ENCODE data around the gene MAGI2. TPM values are rescaled to one million over a fixed set of nuclear protein-coding genes. Genes with fewer than 3 reads are reported as not detected.

Gene MAGI2
- total RNA-seq, 2 experiments from 2014 or later, result 0.09 to 0.19 TPM

GRCh38 chr7:79282882-79283602 lies 170.4 kb downstream of the MAGI2 start:
- ATAC-seq (no peak), DNase-seq (no peak)
- Mint-ChIP-seq H3K4me1 (no peaks in the 10 kb centered on the region), H3K4me3 (no peak overlapping the region), H3K36me3 (no peaks in the 10 kb centered on the region), H3K27me3 (no peaks in the 10 kb centered on the region), H3K27ac (no peak overlapping the region), H3K9me3 (ENCODE audit: low read depth) (peaks cover 3% of the 10 kb centered on the region)
- CTCF ChIA-PET, result no interaction called here

- no peaks in the 10 kb centered on the region for H3K4me1 Mint-ChIP-seq
- no peak for ATAC-seq
- no peak for DNase-seq
- no peak overlapping the region for H3K4me3 Mint-ChIP-seq
- CTCF ChIA-PET, result no interaction called here
- no peaks in the 10 kb centered on the region for H3K36me3 Mint-ChIP-seq
- no peak overlapping the region for H3K27ac Mint-ChIP-seq
- peaks cover 3% of the 10 kb centered on the region for H3K9me3 Mint-ChIP-seq (ENCODE audit: low read depth)
- H3K27me3 Mint-ChIP-seq, result no peaks in the 10 kb centered on the region
Measured at GRCh38 chr7:79282070-79282694, 171.3 kb downstream of the MAGI2 start.

- no peaks in the 10 kb centered on the region for H3K27me3 Mint-ChIP-seq
- no peaks in the 10 kb centered on the region for H3K4me1 Mint-ChIP-seq
- CTCF ChIA-PET, result no interaction called here
- DNase-seq (no peak), ATAC-seq (no peak)
- H3K4me3 Mint-ChIP-seq, result no peak overlapping the region
- H3K9me3 Mint-ChIP-seq (ENCODE audit: low read depth), result peaks cover 3% of the 10 kb centered on the region
- no peak overlapping the region for H3K27ac Mint-ChIP-seq
- H3K36me3 Mint-ChIP-seq, result no peaks in the 10 kb centered on the region
Measured at GRCh38 chr7:79281426-79281825, 172.0 kb downstream of the MAGI2 start.

- H3K27ac Mint-ChIP-seq, result no peak overlapping the region
- H3K27me3 Mint-ChIP-seq, result no peaks in the 10 kb centered on the region
- CTCF ChIA-PET, result no interaction called here
- H3K4me3 Mint-ChIP-seq, result no peak overlapping the region
- no peaks in the 10 kb centered on the region for H3K9me3 Mint-ChIP-seq (ENCODE audit: low read depth)
- ATAC-seq, result no peak
- DNase-seq, result no peak
- H3K36me3 Mint-ChIP-seq, result no peaks in the 10 kb centered on the region
- no peaks in the 10 kb centered on the region for H3K4me1 Mint-ChIP-seq
Measured at GRCh38 chr7:79272938-79273337, 180.5 kb downstream of the MAGI2 start.

GRCh38 chr7:79272066-79272669 lies 181.3 kb downstream of the MAGI2 start:
- no peaks in the 10 kb centered on the region for H3K9me3 Mint-ChIP-seq (ENCODE audit: low read depth)
- H3K27me3 Mint-ChIP-seq, result no peaks in the 10 kb centered on the region
- ATAC-seq, result no peak
- no peaks in the 10 kb centered on the region for H3K4me1 Mint-ChIP-seq
- H3K36me3 Mint-ChIP-seq, result no peaks in the 10 kb centered on the region
- H3K4me3 Mint-ChIP-seq, result no peak overlapping the region
- no peak overlapping the region for H3K27ac Mint-ChIP-seq
- DNase-seq, result no peak
- CTCF ChIA-PET, result no interaction called here

- Mint-ChIP-seq H3K9me3 (ENCODE audit: low read depth) (no peaks in the 10 kb centered on the region), H3K27me3 (no peaks in the 10 kb centered on the region), H3K4me3 (no peak overlapping the region), H3K4me1 (no peaks in the 10 kb centered on the region), H3K36me3 (no peaks in the 10 kb centered on the region), H3K27ac (no peak overlapping the region)
- CTCF ChIA-PET, result no interaction called here
- ATAC-seq, result no peak
- DNase-seq, result no peak
Measured at GRCh38 chr7:79268730-79269129, 184.7 kb downstream of the MAGI2 start.

- no peak overlapping the region for H3K27ac Mint-ChIP-seq
Measured at GRCh38 chr7:79258826-79259225, 194.6 kb downstream of the MAGI2 start.

GRCh38 chr7:79257959-79258358 lies 195.5 kb downstream of the MAGI2 start:
- Mint-ChIP-seq H3K9me3 (ENCODE audit: low read depth) (peaks cover 3% of the 10 kb centered on the region), H3K36me3 (no peaks in the 10 kb centered on the region), H3K27ac (no peak overlapping the region), H3K4me3 (no peak overlapping the region), H3K4me1 (no peaks in the 10 kb centered on the region), H3K27me3 (no peaks in the 10 kb centered on the region)
- ATAC-seq (no peak), DNase-seq (no peak)
- CTCF ChIA-PET, result no interaction called here

More at GRCh38 chr7:79258826-79259225, 194.6 kb downstream of the MAGI2 start:
- Mint-ChIP-seq H3K4me1 (no peaks in the 10 kb centered on the region), H3K27me3 (no peaks in the 10 kb centered on the region), H3K36me3 (no peaks in the 10 kb centered on the region), H3K9me3 (ENCODE audit: low read depth) (peaks cover 3% of the 10 kb centered on the region), H3K4me3 (no peak overlapping the region)
- CTCF ChIA-PET, result no interaction called here
- ATAC-seq, result no peak
- no peak for DNase-seq

- ATAC-seq, result no peak
- Mint-ChIP-seq H3K4me1 (no peaks in the 10 kb centered on the region), H3K27me3 (no peaks in the 10 kb centered on the region), H3K9me3 (ENCODE audit: low read depth) (peaks cover 11% of the 10 kb centered on the region), H3K36me3 (no peaks in the 10 kb centered on the region), H3K4me3 (no peak overlapping the region), H3K27ac (no peak overlapping the region)
- no peak for DNase-seq
- CTCF ChIA-PET, result no interaction called here
Measured at GRCh38 chr7:79245623-79246249, 207.7 kb downstream of the MAGI2 start.

GRCh38 chr7:79244482-79244881 lies 209.0 kb downstream of the MAGI2 start:
- H3K27me3 Mint-ChIP-seq, result no peaks in the 10 kb centered on the region
- CTCF ChIA-PET, result no interaction called here
- DNase-seq (no peak), ATAC-seq (no peak)
- H3K27ac Mint-ChIP-seq, result no peak overlapping the region
- no peaks in the 10 kb centered on the region for H3K4me1 Mint-ChIP-seq
- no peaks in the 10 kb centered on the region for H3K36me3 Mint-ChIP-seq
- H3K4me3 Mint-ChIP-seq, result no peak overlapping the region
- peaks cover 11% of the 10 kb centered on the region for H3K9me3 Mint-ChIP-seq (ENCODE audit: low read depth)

GRCh38 chr7:79241288-79242060 lies 212.0 kb downstream of the MAGI2 start:
- CTCF ChIA-PET, result no interaction called here
- H3K36me3 Mint-ChIP-seq, result no peaks in the 10 kb centered on the region
- H3K27me3 Mint-ChIP-seq, result no peaks in the 10 kb centered on the region
- no peak overlapping the region for H3K27ac Mint-ChIP-seq
- DNase-seq, result no peak
- no peak for ATAC-seq
- peaks cover 2% of the 10 kb centered on the region for H3K9me3 Mint-ChIP-seq (ENCODE audit: low read depth)
- no peak overlapping the region for H3K4me3 Mint-ChIP-seq
- no peaks in the 10 kb centered on the region for H3K4me1 Mint-ChIP-seq

- Mint-ChIP-seq H3K4me3 (no peak overlapping the region), H3K4me1 (no peaks in the 10 kb centered on the region), H3K27me3 (no peaks in the 10 kb centered on the region), H3K27ac (no peak overlapping the region), H3K36me3 (no peaks in the 10 kb centered on the region), H3K9me3 (ENCODE audit: low read depth) (peaks cover 3% of the 10 kb centered on the region)
- DNase-seq (no peak), ATAC-seq (no peak)
- CTCF ChIA-PET, result no interaction called here
Measured at GRCh38 chr7:79240413-79240812, 213.1 kb downstream of the MAGI2 start.

GRCh38 chr7:79236352-79237028 lies 217.0 kb downstream of the MAGI2 start:
- Mint-ChIP-seq H3K4me1 (no peaks in the 10 kb centered on the region), H3K4me3 (no peak overlapping the region), H3K9me3 (ENCODE audit: low read depth) (peaks cover 3% of the 10 kb centered on the region), H3K27ac (no peak overlapping the region), H3K36me3 (no peaks in the 10 kb centered on the region), H3K27me3 (no peaks in the 10 kb centered on the region)
- DNase-seq, result no peak
- CTCF ChIA-PET, result no interaction called here
- no peak for ATAC-seq

Data from activated CD8-positive, alpha-beta memory T cell treated with anti-CD3 and anti-CD28 coated beads, Interleukin-2, amount 10 ng/mL, durations not matched to agents 7 days and 5 days (primary cell).